Colonic mucosa (tissue), 4 donors: ENCODE results near the gene HERC4. TPM values are rescaled to one million over a fixed set of nuclear protein-coding genes. Genes with fewer than 3 reads are reported as not detected.

Experiments
- DNase-seq: peaks from one replicate; pipeline ENCODE4 v3.0.0-alpha.2; 2020
- H3K27ac ChIP-seq: fragments of 200-600 bp; one replicate; pipeline ENCODE4 v1.8.0; 2021
- H3K27me3 ChIP-seq: fragments of 200-600 bp; one replicate; pipeline ENCODE4 v1.8.0; 2021
- H3K36me3 ChIP-seq: fragments of 200-600 bp; one replicate; pipeline ENCODE4 v1.8.0; 2021
- H3K4me1 ChIP-seq: fragments of 200-600 bp; one replicate; pipeline ENCODE4 v1.8.0; 2021; ENCODE audit warnings: mild to moderate bottlenecking
- H3K4me3 ChIP-seq: fragments of 200-600 bp; one replicate; pipeline ENCODE4 v1.8.0; 2021
- H3K9ac ChIP-seq, 2 donors: one replicate each; pipeline ENCODE4 v1.7.0; 2013; ENCODE audit warnings: control low read depth in 2 of 2, low read depth in 2 of 2, low read length in 2 of 2
- H3K9me3 ChIP-seq: fragments of 200-600 bp; one replicate; pipeline ENCODE4 v1.8.0; 2021
- intact Hi-C: fragments of 100-400 bp; cut with DNase I; formaldehyde crosslinking; loops from one replicate; pipeline ENCODE4 v1.14.1; 2022
- total RNA-seq, 2 donors: library from RNA; stranded (reverse); fragmentation: NEBNext Ultra II Directional in 1 of 2; extraction: Animal tissue kit (Norgen Biotek cat#: 25700) in 1 of 2; gene quantifications; one replicate each; pipeline ENCODE4 v1.2.1, GENCODE V29; 2021
- TF ChIP-seq, protein P1 (sequence below): fragments of 200-600 bp; IDR thresholded peaks from one replicate; pipeline ENCODE4 v1.8.0; 2022; ENCODE audit warnings: antibody characterized with exemption, mild to moderate bottlenecking
- donor health status: healthy.
- donor health status: DM: no; HTN: no; CAD: no.
- donor health status: DM: no; HTN: no; CAD: no.

The HERC4 gene, protein sequence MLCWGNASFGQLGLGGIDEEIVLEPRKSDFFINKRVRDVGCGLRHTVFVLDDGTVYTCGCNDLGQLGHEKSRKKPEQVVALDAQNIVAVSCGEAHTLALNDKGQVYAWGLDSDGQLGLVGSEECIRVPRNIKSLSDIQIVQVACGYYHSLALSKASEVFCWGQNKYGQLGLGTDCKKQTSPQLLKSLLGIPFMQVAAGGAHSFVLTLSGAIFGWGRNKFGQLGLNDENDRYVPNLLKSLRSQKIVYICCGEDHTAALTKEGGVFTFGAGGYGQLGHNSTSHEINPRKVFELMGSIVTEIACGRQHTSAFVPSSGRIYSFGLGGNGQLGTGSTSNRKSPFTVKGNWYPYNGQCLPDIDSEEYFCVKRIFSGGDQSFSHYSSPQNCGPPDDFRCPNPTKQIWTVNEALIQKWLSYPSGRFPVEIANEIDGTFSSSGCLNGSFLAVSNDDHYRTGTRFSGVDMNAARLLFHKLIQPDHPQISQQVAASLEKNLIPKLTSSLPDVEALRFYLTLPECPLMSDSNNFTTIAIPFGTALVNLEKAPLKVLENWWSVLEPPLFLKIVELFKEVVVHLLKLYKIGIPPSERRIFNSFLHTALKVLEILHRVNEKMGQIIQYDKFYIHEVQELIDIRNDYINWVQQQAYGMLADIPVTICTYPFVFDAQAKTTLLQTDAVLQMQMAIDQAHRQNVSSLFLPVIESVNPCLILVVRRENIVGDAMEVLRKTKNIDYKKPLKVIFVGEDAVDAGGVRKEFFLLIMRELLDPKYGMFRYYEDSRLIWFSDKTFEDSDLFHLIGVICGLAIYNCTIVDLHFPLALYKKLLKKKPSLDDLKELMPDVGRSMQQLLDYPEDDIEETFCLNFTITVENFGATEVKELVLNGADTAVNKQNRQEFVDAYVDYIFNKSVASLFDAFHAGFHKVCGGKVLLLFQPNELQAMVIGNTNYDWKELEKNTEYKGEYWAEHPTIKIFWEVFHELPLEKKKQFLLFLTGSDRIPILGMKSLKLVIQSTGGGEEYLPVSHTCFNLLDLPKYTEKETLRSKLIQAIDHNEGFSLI
- total RNA-seq, result 10 to 100 TPM; 35.3 to 51.5 TPM

DNA sequence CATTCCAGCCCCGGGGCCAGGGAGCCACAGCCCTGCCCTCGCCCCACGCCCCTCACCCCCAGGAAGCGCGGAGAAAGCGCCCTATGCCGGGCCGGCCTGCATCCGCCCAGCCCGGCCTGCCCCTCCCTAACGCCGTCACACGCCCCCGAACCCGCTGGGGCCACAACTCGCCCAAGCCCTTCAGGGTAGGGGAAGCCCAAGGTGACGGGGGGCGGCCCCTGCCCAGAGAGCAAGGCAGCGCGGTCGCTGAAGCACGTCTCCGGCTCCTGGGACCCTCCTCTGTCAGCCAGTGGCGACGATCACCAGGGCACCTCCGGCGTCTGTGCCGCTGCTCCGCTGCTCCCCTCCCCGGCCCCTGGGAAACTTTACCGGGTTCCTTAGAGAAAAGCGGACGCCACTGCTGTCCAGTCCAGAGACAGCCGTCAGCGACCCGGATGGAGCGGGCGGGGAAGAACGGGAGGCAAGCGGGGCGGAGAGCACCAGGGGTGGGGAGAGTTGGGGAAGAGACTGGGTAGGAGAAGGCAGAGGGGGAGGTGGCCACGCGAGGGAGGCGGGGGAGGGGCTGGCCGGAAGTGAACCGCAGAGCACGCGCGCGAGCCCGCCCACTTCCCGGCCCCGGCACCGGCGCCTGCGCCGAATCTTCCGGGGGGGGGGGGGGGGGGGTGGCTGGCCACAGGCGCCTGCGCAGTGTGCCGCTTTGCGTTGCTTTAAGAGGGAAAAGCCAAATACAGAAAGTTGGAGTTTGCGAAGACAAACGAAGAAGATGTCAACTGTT lies at the start of gene HERC4:
HERC4 (minus strand) TSS at position 509 of the 775 bp plus-strand sequence. CDS start 2,175 bp downstream, outside the sequence.
- Histone ChIP-seq H3K27me3 (no peaks in the 10 kb centered on the region), H3K9ac (peak within 1 kb of the TSS; percentile 98 to 99), H3K9me3 (no peaks in the 10 kb centered on the region), H3K27ac (peak within 1 kb of the TSS; percentile 99), H3K4me1 (peaks cover 9% of the 10 kb centered on the region), H3K4me3 (peak within 1 kb of the TSS; percentile 85), H3K36me3 (no peaks in the 10 kb centered on the region)
- peak; percentile 95 for DNase-seq
- intact Hi-C loops, result loop anchor here (10.0 kb wide), 1 partner anchor 190 kb away; the partner anchor contains the start of gene SIRT1
- TF ChIP-seq, protein P1, sequence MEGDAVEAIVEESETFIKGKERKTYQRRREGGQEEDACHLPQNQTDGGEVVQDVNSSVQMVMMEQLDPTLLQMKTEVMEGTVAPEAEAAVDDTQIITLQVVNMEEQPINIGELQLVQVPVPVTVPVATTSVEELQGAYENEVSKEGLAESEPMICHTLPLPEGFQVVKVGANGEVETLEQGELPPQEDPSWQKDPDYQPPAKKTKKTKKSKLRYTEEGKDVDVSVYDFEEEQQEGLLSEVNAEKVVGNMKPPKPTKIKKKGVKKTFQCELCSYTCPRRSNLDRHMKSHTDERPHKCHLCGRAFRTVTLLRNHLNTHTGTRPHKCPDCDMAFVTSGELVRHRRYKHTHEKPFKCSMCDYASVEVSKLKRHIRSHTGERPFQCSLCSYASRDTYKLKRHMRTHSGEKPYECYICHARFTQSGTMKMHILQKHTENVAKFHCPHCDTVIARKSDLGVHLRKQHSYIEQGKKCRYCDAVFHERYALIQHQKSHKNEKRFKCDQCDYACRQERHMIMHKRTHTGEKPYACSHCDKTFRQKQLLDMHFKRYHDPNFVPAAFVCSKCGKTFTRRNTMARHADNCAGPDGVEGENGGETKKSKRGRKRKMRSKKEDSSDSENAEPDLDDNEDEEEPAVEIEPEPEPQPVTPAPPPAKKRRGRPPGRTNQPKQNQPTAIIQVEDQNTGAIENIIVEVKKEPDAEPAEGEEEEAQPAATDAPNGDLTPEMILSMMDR, result no peak

DNA sequence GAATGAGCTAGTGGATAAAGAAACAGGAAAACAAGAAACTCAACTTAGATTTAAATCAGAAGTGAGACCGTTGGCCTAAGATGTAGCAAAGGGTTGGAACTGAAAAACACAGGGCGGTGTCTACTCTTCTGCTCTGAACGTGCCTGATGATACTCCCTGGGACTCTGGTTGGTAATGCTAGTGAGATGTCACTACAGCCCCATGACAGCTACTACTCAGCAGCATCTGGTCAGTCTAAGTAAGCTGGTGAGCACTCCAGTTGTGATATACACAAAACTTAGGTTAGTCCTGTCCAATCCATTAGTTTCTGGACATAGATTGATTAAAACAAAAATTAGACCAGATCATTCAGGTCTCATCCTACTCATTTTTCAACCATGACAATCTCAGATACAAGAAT lies 49.6 kb upstream of the HERC4 start:
- Histone ChIP-seq H3K9me3 (no peaks in the 10 kb centered on the region), H3K27ac (no peak overlapping the region), H3K4me1 (no peaks in the 10 kb centered on the region), H3K27me3 (no peaks in the 10 kb centered on the region), H3K36me3 (no peaks in the 10 kb centered on the region), H3K9ac (no peak overlapping the region), H3K4me3 (no peak overlapping the region)
- TF ChIP-seq, protein P1, result no peak
- intact Hi-C loops, result no loop called here
- DNase-seq, result no peak

DNA sequence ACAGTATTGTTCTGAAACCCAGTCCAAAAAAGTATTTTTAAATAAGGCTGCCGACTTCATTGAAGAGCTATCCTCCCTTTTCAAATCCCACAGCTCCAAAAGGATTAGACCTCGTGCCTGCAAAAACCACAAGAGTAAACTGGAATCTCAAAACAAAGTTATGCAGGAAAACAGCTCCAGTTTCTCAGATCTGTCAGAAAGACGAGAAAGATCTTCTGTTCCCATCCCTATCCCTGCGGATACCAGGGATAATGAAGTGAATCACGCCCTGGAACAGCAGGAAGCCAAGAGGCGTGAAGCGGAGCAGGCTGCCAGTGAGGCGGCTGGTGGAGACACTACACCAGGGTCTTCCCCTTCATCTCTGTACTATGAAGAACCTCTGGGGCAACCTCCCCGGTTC lies 46.8 kb upstream of the HERC4 start:
- TF ChIP-seq, protein P1, result no peak
- Histone ChIP-seq H3K9me3 (no peaks in the 10 kb centered on the region), H3K4me3 (no peak overlapping the region), H3K9ac (no peak overlapping the region), H3K36me3 (no peaks in the 10 kb centered on the region), H3K27me3 (no peaks in the 10 kb centered on the region), H3K27ac (no peak overlapping the region), H3K4me1 (no peaks in the 10 kb centered on the region)
- no peak for DNase-seq
- intact Hi-C loops, result no loop called here

DNA sequence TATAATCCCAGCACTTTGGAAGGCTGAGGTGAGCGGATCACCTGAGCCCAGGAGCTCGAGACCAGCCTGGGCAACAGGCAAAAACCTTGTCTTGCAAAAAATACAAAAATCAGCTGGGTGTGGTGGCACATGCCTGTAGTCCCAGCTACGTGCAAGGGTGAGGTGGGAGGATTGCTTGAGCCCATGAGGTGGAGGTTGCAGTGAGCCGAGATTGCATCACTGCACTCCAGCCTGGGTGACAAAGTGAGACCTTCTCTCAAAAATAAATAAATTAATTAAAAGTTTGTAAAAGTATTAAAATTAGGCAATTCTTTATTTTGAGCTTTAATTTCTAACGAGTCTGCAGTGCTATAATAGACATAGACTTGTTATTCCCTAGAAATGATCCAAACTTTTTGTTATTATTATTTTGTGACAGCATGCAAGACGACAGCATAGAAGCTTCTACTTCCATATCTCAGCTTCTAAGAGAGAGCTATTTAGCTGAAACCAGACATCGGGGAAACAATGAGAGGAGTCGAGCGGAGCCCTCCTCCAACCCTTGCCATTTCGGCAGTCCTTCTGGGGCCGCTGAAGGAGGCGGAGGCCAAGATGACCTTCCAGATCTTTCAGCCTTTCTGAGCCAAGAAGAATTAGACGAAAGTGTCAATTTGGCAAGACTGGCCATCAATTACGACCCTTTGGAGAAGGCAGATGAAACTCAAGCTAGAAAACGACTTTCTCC lies 46.1 kb upstream of the HERC4 start:
- no peaks in the 10 kb centered on the region for H3K4me1 ChIP-seq
- H3K4me3 ChIP-seq, result no peak overlapping the region
- no peaks in the 10 kb centered on the region for H3K27me3 ChIP-seq
- no peak overlapping the region for H3K9ac ChIP-seq
- H3K27ac ChIP-seq, result no peak overlapping the region
- H3K36me3 ChIP-seq, result no peaks in the 10 kb centered on the region
- intact Hi-C loops, result no loop called here
- DNase-seq, result no peak
- TF ChIP-seq, protein P1, result no peak
- no peaks in the 10 kb centered on the region for H3K9me3 ChIP-seq
